Stomach smooth muscle (tissue), 2 donors: ENCODE measurements around the gene ATP8A1.
"Not testable (repeated sequence)": the region's sequence is repeated elsewhere in the genome, so short reads cannot be mapped to it uniquely, and the experiment has no call there.

Source experiments
- H3K27ac ChIP-seq: one replicate; pipeline ENCODE4 v1.7.0; 2013; ENCODE audit warnings: mild to moderate bottlenecking, low read length, inconsistent platforms
- H3K27me3 ChIP-seq, 2 donors: one replicate each; pipeline ENCODE4 v1.7.0; 2013; ENCODE audit warnings: low read length in 2 of 2; ENCODE audit not compliant: insufficient read depth in 2 of 2, control insufficient read depth in 1 of 2
- H3K36me3 ChIP-seq, 2 donors: one replicate each; pipeline ENCODE4 v1.7.0; 2013; ENCODE audit warnings: low read length in 2 of 2; ENCODE audit not compliant: control insufficient read depth in 2 of 2, insufficient read depth in 2 of 2
- H3K4me1 ChIP-seq: one replicate; pipeline ENCODE4 v1.7.0; 2013; ENCODE audit warnings: low read length; ENCODE audit not compliant: control insufficient read depth, insufficient read depth
- H3K4me3 ChIP-seq, 2 donors: one replicate each; pipeline ENCODE4 v1.7.0; 2013; ENCODE audit warnings: low read length in 2 of 2
- H3K9ac ChIP-seq, 2 donors: one replicate each; pipeline ENCODE4 v1.7.0; 2013; ENCODE audit warnings: low read length in 2 of 2, mild to moderate bottlenecking in 1 of 2
- H3K9me3 ChIP-seq, 2 donors: one replicate each; pipeline ENCODE4 v1.7.0; 2013; ENCODE audit warnings: low read length in 2 of 2; ENCODE audit not compliant: control insufficient read depth in 2 of 2
- donor health status: healthy.
- donor health status: Pancreatic carcinoma.

The ATP8A1 gene

GRCh38 chr4:42471896-42472295, 185.0 kb downstream of the ATP8A1 start:
- Histone ChIP-seq H3K36me3 (no peaks in the 10 kb centered on the region), H3K9ac (no peak overlapping the region), H3K4me1 (no peaks in the 10 kb centered on the region), H3K27me3 (no peaks in the 10 kb centered on the region), H3K4me3 (no peak overlapping the region), H3K9me3 (no peaks in the 10 kb centered on the region), H3K27ac (no peak overlapping the region)

DNA sequence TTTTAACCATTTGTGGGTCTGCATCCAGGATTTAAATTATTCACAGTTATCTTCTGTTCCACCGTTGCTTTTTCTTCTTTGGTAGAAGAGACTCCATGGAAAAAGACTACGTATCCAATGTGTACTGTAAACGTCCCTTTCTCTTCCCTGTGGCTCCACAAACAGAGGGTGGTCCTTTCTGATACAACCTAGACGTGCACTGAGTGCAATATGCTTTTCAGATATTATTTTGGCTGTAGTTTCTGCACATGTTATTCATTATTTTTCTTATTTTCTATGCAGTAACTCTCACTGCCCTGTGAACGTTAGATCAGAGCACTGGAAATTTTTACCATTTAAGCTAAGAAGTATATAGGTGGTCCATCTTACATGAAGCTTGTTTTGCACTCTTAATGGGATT, 186.9 kb downstream of the ATP8A1 start:
- H3K9me3 ChIP-seq, result no peaks in the 10 kb centered on the region

DNA sequence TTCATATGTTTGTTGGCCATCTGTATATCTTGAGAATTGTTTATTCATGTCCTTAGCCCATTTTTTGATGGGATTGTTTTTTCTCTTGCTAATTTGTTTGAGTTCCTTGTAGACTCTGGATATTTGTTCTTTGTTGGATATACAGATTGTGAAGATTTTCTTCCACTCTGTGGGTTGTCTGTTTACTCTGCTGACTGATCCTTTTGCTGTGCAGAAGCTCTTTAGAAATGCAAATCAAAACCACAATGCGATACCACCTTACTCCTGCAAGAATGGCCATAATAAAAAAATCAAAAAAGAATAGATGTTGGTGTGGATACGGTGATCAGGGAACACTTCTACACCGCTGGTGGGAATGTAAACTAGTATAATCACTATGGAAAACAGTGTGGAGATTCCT, 189.1 kb downstream of the ATP8A1 start:
- not testable (repeated sequence) for H3K36me3 ChIP-seq, H3K27me3 ChIP-seq, H3K9ac ChIP-seq, H3K4me3 ChIP-seq, H3K27ac ChIP-seq, H3K4me1 ChIP-seq, H3K9me3 ChIP-seq

More for the DNA sequence above, 186.9 kb downstream of the ATP8A1 start:
- Histone ChIP-seq H3K9ac (no peak overlapping the region), H3K4me3 (no peak overlapping the region), H3K27me3 (no peaks in the 10 kb centered on the region), H3K4me1 (no peaks in the 10 kb centered on the region), H3K27ac (no peak overlapping the region), H3K36me3 (no peaks in the 10 kb centered on the region)

- H3K27ac ChIP-seq, result no peak overlapping the region
- H3K36me3 ChIP-seq, result no peaks in the 10 kb centered on the region
- H3K9ac ChIP-seq, result no peak overlapping the region
- no peaks in the 10 kb centered on the region for H3K4me1 ChIP-seq
- no peak overlapping the region for H3K4me3 ChIP-seq
- H3K27me3 ChIP-seq, result no peaks in the 10 kb centered on the region
- H3K9me3 ChIP-seq, result no peaks in the 10 kb centered on the region
Measured at GRCh38 chr4:42466273-42466844, 190.5 kb downstream of the ATP8A1 start.

DNA sequence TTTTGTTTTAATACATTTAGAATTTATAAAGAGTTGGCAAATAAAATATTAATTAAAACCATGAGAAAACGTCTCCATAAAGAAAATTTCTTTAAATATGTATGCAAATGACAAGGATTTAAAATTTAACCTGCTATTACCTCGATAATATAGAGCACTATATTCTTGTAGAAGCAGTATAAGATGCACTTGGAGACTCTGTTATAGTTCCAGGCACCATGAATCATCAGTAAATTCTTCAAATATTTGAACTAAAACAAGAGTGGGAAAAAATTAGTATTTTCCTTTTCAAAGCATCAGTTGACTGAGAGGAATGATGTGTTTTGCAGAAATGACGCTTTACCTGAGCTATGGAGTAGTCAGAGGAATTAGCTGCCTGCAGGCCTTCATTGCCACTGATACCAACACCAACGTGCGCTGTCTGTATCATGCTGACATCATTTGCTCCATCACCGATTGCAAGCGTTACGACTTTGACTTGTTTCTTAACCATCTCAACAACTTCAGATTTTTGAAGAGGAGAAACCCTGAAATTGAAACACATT, 192.3 kb downstream of the ATP8A1 start:
- H3K27ac ChIP-seq, result no peak overlapping the region
- no peaks in the 10 kb centered on the region for H3K9me3 ChIP-seq
- no peaks in the 10 kb centered on the region for H3K36me3 ChIP-seq
- H3K4me3 ChIP-seq, result no peak overlapping the region
- H3K27me3 ChIP-seq, result no peaks in the 10 kb centered on the region
- no peaks in the 10 kb centered on the region for H3K4me1 ChIP-seq
- no peak overlapping the region for H3K9ac ChIP-seq

GRCh38 chr4:42461216-42461615, 195.7 kb downstream of the ATP8A1 start:
- not testable (repeated sequence) for H3K36me3 ChIP-seq, H3K4me1 ChIP-seq, H3K9ac ChIP-seq

GRCh38 chr4:42460043-42460442, 196.9 kb downstream of the ATP8A1 start:
- no peaks in the 10 kb centered on the region for H3K36me3 ChIP-seq
- H3K9ac ChIP-seq, result no peak overlapping the region
- no peak overlapping the region for H3K4me3 ChIP-seq
- H3K27me3 ChIP-seq, result no peaks in the 10 kb centered on the region
- H3K27ac ChIP-seq, result no peak overlapping the region
- H3K4me1 ChIP-seq, result no peaks in the 10 kb centered on the region
- no peaks in the 10 kb centered on the region for H3K9me3 ChIP-seq

More at GRCh38 chr4:42461216-42461615, 195.7 kb downstream of the ATP8A1 start:
- not testable (repeated sequence) for H3K4me3 ChIP-seq, H3K27ac ChIP-seq, H3K9me3 ChIP-seq, H3K27me3 ChIP-seq

- H3K4me3 ChIP-seq, result no peak overlapping the region
- no peak overlapping the region for H3K27ac ChIP-seq
- H3K9ac ChIP-seq, result no peak overlapping the region
- no peaks in the 10 kb centered on the region for H3K27me3 ChIP-seq
- no peaks in the 10 kb centered on the region for H3K4me1 ChIP-seq
- no peaks in the 10 kb centered on the region for H3K36me3 ChIP-seq
- H3K9me3 ChIP-seq, result no peaks in the 10 kb centered on the region
Measured at GRCh38 chr4:42458657-42459056, 198.2 kb downstream of the ATP8A1 start.

DNA sequence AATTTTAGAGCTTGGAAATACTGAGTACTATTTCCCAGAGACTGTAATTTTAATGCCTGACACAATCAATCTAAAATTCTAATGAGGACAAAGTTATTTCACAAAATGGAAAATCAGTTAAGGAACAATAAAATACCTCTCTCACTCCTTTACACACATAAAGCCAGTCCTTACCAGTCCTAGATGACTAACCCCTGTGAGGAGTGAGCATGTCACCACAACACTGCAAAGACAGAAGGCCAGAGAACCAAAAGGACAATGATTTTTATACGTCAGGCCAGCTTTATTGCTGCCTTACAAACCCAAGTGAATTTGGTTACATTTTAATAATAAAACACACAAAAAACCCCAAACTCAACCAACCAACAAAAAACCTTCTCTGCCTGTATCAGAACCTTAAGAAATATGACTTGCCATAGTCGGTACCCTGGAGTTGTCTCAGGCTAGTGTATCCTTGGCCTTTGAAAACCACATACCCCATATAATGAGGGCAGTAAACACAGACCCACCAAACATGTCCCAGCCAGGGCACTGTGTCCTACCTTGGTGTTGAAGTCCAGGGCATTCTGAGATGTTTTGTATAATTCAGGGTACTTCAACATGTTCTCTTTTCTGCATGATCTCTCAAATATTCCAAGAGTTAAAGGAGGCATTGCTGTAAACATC, 202.0 kb downstream of the ATP8A1 start:
- no peaks in the 10 kb centered on the region for H3K27me3 ChIP-seq
- H3K9me3 ChIP-seq, result no peaks in the 10 kb centered on the region
- no peak overlapping the region for H3K4me3 ChIP-seq
- H3K27ac ChIP-seq, result no peak overlapping the region
- no peaks in the 10 kb centered on the region for H3K36me3 ChIP-seq
- H3K9ac ChIP-seq, result no peak overlapping the region
- H3K4me1 ChIP-seq, result no peaks in the 10 kb centered on the region

DNA sequence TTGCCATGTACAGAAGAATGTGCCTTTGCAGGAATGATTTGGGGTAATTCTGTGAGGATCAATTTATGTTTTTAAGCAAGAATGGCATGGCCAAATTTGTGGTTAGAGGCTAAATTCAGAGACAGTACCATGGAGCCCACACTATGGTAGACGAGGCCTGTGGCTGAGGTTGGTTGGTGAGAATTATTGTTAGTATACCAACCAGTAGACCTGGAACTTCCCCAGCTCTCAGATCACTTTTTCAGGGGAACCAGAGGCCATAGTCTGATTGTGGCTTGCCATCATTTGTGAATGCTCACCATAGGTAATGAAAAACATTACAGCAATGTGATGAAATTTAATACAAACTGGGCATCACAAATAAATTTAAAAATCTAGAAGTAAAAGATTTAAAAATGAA, 203.3 kb downstream of the ATP8A1 start:
- Histone ChIP-seq H3K27ac (no peak overlapping the region), H3K4me1 (no peaks in the 10 kb centered on the region), H3K36me3 (no peaks in the 10 kb centered on the region), H3K27me3 (no peaks in the 10 kb centered on the region), H3K4me3 (no peak overlapping the region), H3K9ac (no peak overlapping the region), H3K9me3 (no peaks in the 10 kb centered on the region)

DNA sequence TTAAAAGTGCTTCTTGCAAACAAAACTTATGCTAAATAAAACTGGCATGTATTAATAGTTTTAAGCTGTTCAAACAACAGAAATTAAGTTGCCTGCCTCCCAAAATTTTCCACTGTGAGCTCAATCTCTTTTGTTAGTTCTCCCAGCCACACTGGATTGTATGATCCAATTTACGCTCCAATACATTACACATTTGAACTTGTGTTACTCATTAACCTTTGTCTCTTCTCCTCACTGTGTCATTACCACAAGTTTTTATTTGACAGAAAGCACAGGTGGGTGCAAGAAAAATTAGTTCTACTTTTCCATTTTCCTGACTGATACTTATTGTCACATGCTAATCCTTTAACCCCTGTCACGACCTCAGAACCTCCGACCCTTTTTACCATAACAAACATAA, 204.1 kb downstream of the ATP8A1 start:
- Histone ChIP-seq H3K27ac (no peak overlapping the region), H3K4me1 (no peaks in the 10 kb centered on the region), H3K36me3 (no peaks in the 10 kb centered on the region), H3K9ac (no peak overlapping the region), H3K4me3 (no peak overlapping the region), H3K27me3 (no peaks in the 10 kb centered on the region), H3K9me3 (no peaks in the 10 kb centered on the region)
